ENCODE results near the gene RAB3GAP2. TPM values are rescaled to one million over a fixed set of nuclear protein-coding genes. Genes with fewer than 3 reads are reported as not detected.
"Not testable (repeated sequence)": the region's sequence is repeated elsewhere in the genome, so short reads cannot be mapped to it uniquely, and the experiment has no call there.

Gene RAB3GAP2
- total RNA-seq: 49.2 TPM

DNA sequence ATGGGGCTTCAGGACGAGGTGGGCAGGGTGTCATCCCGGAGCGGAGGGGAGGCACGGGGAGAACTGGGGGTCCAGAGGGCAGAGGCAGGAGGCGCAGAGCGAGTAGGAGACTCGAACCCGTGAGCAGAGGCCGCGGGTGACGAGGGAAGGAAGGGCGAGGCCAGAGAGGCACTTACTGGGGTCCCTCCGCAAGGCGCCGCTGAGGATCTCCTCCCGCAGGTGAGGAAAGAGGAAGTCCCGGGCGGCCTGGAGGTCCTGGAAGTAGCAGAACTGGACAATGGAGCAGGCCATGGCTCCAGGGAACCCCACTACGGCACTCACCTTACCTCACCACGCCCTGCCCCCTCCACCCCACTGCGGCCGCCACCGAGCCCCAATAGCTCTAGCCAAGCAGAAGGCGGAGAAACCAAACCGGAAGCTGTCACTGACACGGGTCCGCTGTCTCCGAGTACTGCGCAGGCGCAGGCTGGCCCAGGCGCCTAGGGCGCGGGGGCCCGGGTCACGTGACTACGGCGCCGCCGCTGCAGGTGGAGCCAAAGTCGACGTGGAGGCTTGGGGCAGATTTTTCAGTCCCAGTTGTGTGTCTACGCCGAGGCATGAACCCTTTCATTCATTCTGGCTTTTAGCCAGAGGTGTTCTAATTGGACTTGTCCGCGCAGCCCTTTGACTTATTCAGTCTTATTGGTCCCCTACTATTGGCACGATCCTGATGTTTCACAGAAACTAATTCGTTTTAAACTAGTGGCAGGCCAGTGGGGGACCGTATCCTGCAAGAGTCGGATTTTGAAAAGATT, at the start of gene RAB3GAP2:
Gene RAB3GAP2 (minus strand): TSS at position 407 of the 794 bp plus-strand sequence. CDS start 116 bp downstream, at position 291.
- DNase-seq (ENCODE audit: low spot score) (peak; percentile 97), ATAC-seq (peak; percentile 99)
- intact Hi-C loops (cut with DNase I): no loop called here

DNA sequence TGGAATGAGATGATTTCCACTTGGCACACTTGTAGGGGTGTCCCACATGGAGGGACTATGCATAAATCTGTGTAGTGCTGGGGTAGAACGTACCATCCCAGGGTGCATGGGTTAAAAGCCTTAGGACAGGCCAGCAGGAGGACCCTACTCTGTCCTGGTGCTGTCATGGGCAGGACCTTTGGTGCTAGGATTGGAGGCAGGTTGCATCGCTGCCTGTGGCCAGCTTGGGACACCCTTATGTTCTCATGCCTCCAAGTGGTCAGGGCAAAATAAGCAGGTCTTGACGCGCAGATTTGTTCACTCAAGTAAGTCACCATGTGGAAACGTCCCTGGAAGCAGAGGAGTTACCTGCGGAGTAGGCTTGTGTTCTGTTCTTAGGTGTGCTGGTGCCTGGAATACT, 49.5 kb upstream of the RAB3GAP2 start:
- intact Hi-C loops (cut with DNase I): no loop called here
- DNase-seq (ENCODE audit: low spot score): no peak
- no peak for ATAC-seq

GRCh38 chr1:220320709-220321108, 48.5 kb upstream of the RAB3GAP2 start:
- intact Hi-C loops (cut with DNase I): no loop called here
- ATAC-seq (no peak), DNase-seq (ENCODE audit: low spot score) (no peak)

DNA sequence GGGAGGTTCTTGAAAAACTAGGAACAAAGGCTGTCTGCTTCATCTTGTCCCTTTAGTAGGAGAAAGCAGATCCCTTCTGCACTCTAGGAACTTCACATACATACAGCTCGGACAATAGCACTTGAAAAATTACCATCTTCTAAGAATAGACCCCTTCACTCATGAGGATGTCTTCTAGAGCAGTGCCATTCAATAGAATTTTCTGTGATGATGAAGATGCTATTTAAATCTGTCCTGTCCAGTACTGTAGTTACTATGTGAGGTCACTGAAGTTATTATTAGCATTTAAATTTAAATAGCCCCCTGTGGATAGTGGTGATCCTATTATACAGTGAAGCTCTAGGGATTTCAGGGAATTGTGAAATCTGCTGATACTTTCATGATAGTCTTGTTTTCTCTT, 46.4 kb upstream of the RAB3GAP2 start:
- DNase-seq (ENCODE audit: low spot score) (no peak), ATAC-seq (no peak)
- intact Hi-C loops (cut with DNase I): no loop called here

DNA sequence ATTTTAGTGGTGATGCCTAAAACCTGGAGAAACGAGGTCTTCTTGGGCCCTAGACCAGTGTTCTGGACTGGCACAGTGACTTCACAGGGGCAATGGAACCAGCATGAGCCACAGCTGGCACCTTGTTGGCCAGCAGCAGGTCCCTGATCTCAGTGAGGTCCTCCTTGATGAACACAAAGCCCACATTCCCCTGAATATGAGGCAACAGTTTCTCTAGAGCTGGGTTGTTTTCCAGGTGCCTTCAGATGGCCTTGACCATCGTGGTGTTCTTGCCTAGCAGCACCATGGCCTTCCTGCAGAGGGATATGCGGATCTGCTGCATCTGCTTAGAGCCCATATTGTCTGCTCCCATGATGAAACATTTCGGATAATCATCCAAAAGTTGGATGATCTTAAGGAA, 44.9 kb upstream of the RAB3GAP2 start:
- ATAC-seq: no peak
- intact Hi-C loops (cut with DNase I): no loop called here
- no peak for DNase-seq (ENCODE audit: low spot score)

- DNase-seq (ENCODE audit: low spot score) (no peak), ATAC-seq (no peak)
- intact Hi-C loops (cut with DNase I): no loop called here
Observed at GRCh38 chr1:220316305-220316704, 44.1 kb upstream of the RAB3GAP2 start.

- DNase-seq (ENCODE audit: low spot score) (no peak), ATAC-seq (peak; percentile 66)
- intact Hi-C loops (cut with DNase I): no loop called here
Observed at GRCh38 chr1:220315070-220315839, 43.0 kb upstream of the RAB3GAP2 start.

GRCh38 chr1:220313576-220313975, 41.3 kb upstream of the RAB3GAP2 start:
- DNase-seq (ENCODE audit: low spot score): no peak
- intact Hi-C loops (cut with DNase I): no loop called here

GRCh38 chr1:220310147-220310546, 37.9 kb upstream of the RAB3GAP2 start:
- ATAC-seq; intact Hi-C loops (cut with DNase I); DNase-seq (ENCODE audit: low spot score): not testable (repeated sequence)

More at GRCh38 chr1:220313576-220313975, 41.3 kb upstream of the RAB3GAP2 start:
- no peak for ATAC-seq

DNA sequence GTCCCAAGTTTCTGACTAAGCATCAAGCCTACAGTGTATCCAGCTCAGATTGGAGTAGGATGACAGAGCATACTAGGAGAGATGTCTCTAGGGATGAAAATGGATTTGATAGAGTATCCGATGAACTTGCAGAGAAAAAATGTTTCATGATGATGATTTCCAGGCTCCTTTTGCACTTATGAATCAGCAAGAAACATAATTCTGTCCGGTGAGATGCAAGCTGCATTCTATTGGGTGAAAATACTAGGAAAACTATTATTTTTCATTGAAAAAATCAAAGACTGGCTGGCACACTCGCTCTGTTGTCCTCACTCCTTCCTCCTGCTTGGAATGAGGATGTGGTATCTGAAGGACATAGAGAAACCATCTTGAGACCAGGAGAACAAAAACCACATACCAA, 35.4 kb upstream of the RAB3GAP2 start:
- intact Hi-C loops (cut with DNase I): no loop called here
- DNase-seq (ENCODE audit: low spot score): no peak
- no peak for ATAC-seq

DNA sequence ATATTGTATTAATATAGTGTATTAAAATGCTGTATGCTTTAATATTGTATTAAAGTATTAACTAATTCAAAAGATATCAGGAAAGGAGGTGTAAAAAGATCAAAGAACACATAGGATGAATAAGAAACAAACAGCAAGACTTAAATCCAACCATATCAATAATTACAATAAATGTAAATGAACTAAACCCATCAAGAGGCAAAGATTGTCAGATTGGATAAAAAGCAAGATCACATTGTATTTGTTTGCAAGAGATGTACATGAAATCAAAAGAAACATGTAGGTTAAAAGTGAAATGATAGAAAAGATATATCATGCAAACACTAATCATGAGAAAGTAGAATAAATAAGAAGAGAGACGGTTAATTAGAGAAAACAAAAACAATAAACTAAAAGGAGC, 34.1 kb upstream of the RAB3GAP2 start:
- DNase-seq (ENCODE audit: low spot score) (no peak), ATAC-seq (no peak)
- intact Hi-C loops (cut with DNase I): no loop called here

DNA sequence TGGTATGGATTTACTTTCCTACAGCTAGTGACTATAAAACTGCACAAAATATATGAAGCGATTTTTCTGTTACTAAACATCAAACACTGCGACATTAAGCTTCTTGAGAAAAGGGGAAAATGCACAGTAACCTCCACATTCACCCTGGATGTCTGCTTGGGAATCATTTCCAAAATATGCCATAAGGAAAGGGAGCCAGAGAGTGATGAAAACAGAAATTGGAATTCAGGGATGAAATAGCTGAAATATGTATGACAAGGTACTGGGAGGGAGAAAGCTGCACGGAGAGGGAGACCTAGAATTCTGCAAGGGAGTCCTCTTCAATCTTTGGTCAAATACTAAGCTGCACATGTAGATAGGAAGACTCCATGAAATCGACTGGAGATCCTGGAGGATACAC, 31.6 kb upstream of the RAB3GAP2 start:
- DNase-seq (ENCODE audit: low spot score) (no peak), ATAC-seq (no peak)
- intact Hi-C loops (cut with DNase I): no loop called here

- no peak for DNase-seq (ENCODE audit: low spot score)
- no peak for ATAC-seq
- intact Hi-C loops (cut with DNase I): no loop called here
Observed at GRCh38 chr1:220301630-220302029, 29.4 kb upstream of the RAB3GAP2 start.

- ATAC-seq (peak; percentile 98), DNase-seq (ENCODE audit: low spot score) (peak; percentile 83)
- intact Hi-C loops (cut with DNase I): no loop called here
Observed at GRCh38 chr1:220300442-220301121, 28.3 kb upstream of the RAB3GAP2 start.

DNA sequence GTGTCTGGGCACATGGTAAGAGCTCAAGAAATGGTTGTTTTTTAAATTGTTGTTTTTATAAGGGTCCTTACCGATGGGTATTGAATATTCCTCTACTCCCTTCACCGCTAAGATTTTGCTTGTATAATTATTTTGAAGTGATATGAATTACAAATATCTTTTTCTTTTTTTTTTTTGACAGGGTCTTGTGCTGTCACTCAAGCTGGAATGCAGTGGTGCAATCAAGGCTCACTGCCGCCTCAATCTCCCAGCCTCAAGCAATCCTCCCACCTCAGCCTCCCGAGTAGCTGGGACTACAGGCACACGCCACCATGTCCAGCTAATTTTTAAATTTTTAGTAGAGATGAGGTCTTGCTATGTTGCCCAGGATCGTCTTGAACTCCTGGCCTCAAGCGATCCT, 27.1 kb upstream of the RAB3GAP2 start:
- ATAC-seq: no peak
- intact Hi-C loops (cut with DNase I): no loop called here

GRCh38 chr1:220298470-220299205, 26.4 kb upstream of the RAB3GAP2 start:
- intact Hi-C loops (cut with DNase I): no loop called here
- no peak for DNase-seq (ENCODE audit: low spot score)
- ATAC-seq: no peak

More for the DNA sequence above, 27.1 kb upstream of the RAB3GAP2 start:
- DNase-seq (ENCODE audit: low spot score): no peak

GRCh38 chr1:220296981-220297380, 24.7 kb upstream of the RAB3GAP2 start:
- no peak for ATAC-seq
- no peak for DNase-seq (ENCODE audit: low spot score)
- intact Hi-C loops (cut with DNase I): no loop called here

DNA sequence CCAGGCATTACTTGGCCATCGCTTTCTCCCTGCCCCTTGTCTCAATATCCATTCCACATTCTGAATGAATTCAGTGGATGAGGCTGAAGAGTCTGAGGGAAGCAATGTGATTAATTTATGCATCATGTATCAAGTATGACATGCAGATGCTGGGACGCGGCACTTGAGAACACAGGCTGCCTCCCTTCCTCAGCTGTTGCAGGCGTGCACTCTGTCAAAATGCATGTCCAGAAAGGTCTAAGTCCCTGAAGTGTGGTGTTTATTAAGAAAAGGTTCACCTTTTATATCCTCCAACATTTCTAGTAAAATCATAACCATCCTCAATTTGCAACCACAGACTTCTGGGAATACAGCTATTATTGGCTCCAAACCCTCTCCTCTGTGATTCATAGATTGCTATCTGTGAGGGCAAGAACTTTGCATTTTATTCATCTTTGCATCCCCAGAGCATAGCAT, 22.6 kb upstream of the RAB3GAP2 start:
- intact Hi-C loops (cut with DNase I): no loop called here
- DNase-seq (ENCODE audit: low spot score) (no peak), ATAC-seq (no peak)

- intact Hi-C loops (cut with DNase I): no loop called here
Observed at GRCh38 chr1:220291580-220291979, 19.3 kb upstream of the RAB3GAP2 start.

More at GRCh38 chr1:220291580-220291979, 19.3 kb upstream of the RAB3GAP2 start:
- DNase-seq (ENCODE audit: low spot score) (no peak), ATAC-seq (no peak)
